Naive thymus-derived CD4-positive, alpha-beta T cell (primary cell): ENCODE measurements around the gene PLEKHA3. TPM values are rescaled to one million over a fixed set of nuclear protein-coding genes. Genes with fewer than 3 reads are reported as not detected.

ENCODE experiments used
- ATAC-seq: fragments of 150-1000 bp; cut with Tn5 transposase; 2 replicates; pipeline ENCODE4 v1.10.0; 2021; ENCODE audit warnings: mild to moderate bottlenecking, moderate library complexity
- CTCF ChIA-PET: fragments of 350-600 bp; sonication (Branson Sonifier 250); formaldehyde crosslinking; loops from one replicate; lab custom pipeline; 2021; ENCODE audit warnings: antibody characterized with exemption; lab: Charles Lee
- POLR2A ChIA-PET: fragments of 350-600 bp; sonication (Branson Sonifier 250); formaldehyde crosslinking; loops from one replicate; lab custom pipeline; 2021; ENCODE audit warnings: antibody characterized with exemption, inconsistent platforms; lab: Charles Lee
- DNase-seq, 9 donors: peaks; one replicate each; pipeline versions ENCODE4 v3.0.0 to v3.0.0-alpha.2; 2020 to 2022; ENCODE audit warnings: mixed read lengths in 1 of 9
- H3K27ac ChIP-seq: one replicate; pipeline ENCODE4 v1.7.0; 2013; ENCODE audit warnings: mild to moderate bottlenecking, low read depth, low read length, moderate library complexity
- H3K27me3 ChIP-seq, 2 donors: one replicate each; pipeline ENCODE4 v1.7.0; 2013; ENCODE audit warnings: low read length in 2 of 2, mild to moderate bottlenecking in 2 of 2, moderate library complexity in 2 of 2; ENCODE audit not compliant: control insufficient read depth in 2 of 2, insufficient read depth in 2 of 2
- H3K36me3 ChIP-seq, 3 experiments: 1 replicate in 2 of 3; 2 replicates in 1 of 3; pipeline ENCODE4 v1.7.0; 2013; ENCODE audit warnings: low read length in 3 of 3, mild to moderate bottlenecking in 3 of 3, moderate library complexity in 1 of 3; ENCODE audit not compliant: insufficient read depth in 3 of 3, control insufficient read depth in 2 of 3
- H3K4me1 ChIP-seq, 2 donors: one replicate each; pipeline ENCODE4 v1.7.0; 2013; ENCODE audit warnings: low read length in 2 of 2, mild to moderate bottlenecking in 2 of 2, moderate library complexity in 1 of 2; ENCODE audit not compliant: control insufficient read depth in 2 of 2, insufficient read depth in 2 of 2
- H3K4me3 ChIP-seq: 2 replicates; pipeline ENCODE4 v1.7.0; 2013; ENCODE audit warnings: mild to moderate bottlenecking, low read length
- H3K9me3 ChIP-seq, 3 experiments: 1 replicate in 2 of 3; 2 replicates in 1 of 3; pipeline ENCODE4 v1.7.0; 2013; ENCODE audit warnings: low read length in 3 of 3; ENCODE audit not compliant: control insufficient read depth in 2 of 3
- H3K27ac Mint-ChIP-seq, 9 donors: one replicate each; pipeline ENCODE4 v1.8.0; 2020 to 2022; ENCODE audit warnings: mixed read lengths in 9 of 9, mild to moderate bottlenecking in 8 of 9, moderate library complexity in 5 of 9, inconsistent platforms in 2 of 9
- H3K27me3 Mint-ChIP-seq, 5 donors: one replicate each; pipeline ENCODE4 v1.8.0; 2021 to 2022; ENCODE audit warnings: mixed read lengths in 5 of 5, mild to moderate bottlenecking in 1 of 5
- H3K36me3 Mint-ChIP-seq, 5 donors: one replicate each; pipeline ENCODE4 v1.8.0; 2020 to 2022; ENCODE audit warnings: mixed read lengths in 5 of 5, mild to moderate bottlenecking in 3 of 5, inconsistent platforms in 1 of 5
- H3K4me1 Mint-ChIP-seq, 7 donors: one replicate each; pipeline ENCODE4 v1.8.0; 2020 to 2022; ENCODE audit warnings: mixed read lengths in 7 of 7, mild to moderate bottlenecking in 3 of 7, inconsistent platforms in 1 of 7
- H3K4me3 Mint-ChIP-seq, 10 donors: one replicate each; pipeline ENCODE4 v1.8.0; 2020 to 2022; ENCODE audit warnings: mild to moderate bottlenecking in 10 of 10, mixed read lengths in 10 of 10, moderate library complexity in 6 of 10, inconsistent platforms in 2 of 10
- H3K9me3 Mint-ChIP-seq, 11 donors: one replicate each; pipeline ENCODE4 v1.8.0; 2020 to 2022; ENCODE audit warnings: mixed read lengths in 11 of 11, mild to moderate bottlenecking in 4 of 11, inconsistent platforms in 1 of 11, moderate library complexity in 1 of 11
- intact Hi-C, 2 donors: fragments of 100-400 bp; cut with micrococcal nuclease; formaldehyde crosslinking; loops; one replicate each; pipeline ENCODE4 v1.15.1; 2023
- polyA plus RNA-seq, 2 donors: library from polyadenylated mRNA; unstranded; fragments of 300-500 nt; fragmentation: Illumina TruSeq; gene quantifications; one replicate each; pipeline ENCODE4 v1.2.3, GENCODE V29; 2021
- total RNA-seq, 6 experiments: library from RNA in 5 of 6; stranded (reverse) in 5 of 6; gene quantifications; 1 replicate in 5 of 6; 2 replicates in 1 of 6; pipeline ENCODE4 v1.2.3 and lab custom pipeline; 2021 to 2026

PLEKHA3 gene
- total and polyA plus RNA-seq, 7 experiments from 2014 or later: 21.6 to 33.7 (median 26.4) TPM

DNA sequence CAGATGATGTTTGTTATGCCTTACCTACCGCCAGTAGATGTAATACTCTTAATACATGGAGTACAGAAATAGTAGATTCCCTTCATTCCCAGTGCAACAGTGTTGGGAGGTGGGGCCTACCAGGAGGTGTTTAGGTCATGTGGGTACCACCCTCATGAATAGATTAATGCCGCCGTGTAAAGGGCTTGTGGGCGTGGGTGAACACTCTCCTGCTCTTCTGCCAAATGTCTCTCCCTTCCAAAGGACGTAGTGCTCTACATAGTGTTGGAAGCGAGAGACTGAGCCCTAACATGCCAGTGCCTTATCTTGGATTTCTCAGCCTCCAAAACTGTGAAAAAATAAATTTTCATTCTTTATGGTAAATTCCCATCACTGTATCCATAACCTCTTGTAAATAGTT, 30.1 kb downstream of the PLEKHA3 start:
- H3K36me3 ChIP-seq: peaks cover 0 to 13% (median 0%) of the 10 kb centered on the region in 3 experiments
- H3K4me3 ChIP-seq: no peak overlapping the region
- Mint-ChIP-seq H3K36me3 (peaks cover 6 to 38% (median 20%) of the 10 kb centered on the region in 5 donors), H3K4me1 (peaks cover 0 to 40% (median 7%) of the 10 kb centered on the region in 7 donors), H3K9me3 (no peaks in the 10 kb centered on the region), H3K27me3 (no peaks in the 10 kb centered on the region), H3K4me3 (no peak overlapping the region), H3K27ac (no peak overlapping the region)
- ChIA-PET POLR2A (no interaction called here), CTCF (no interaction called here)
- no peaks in the 10 kb centered on the region for H3K27me3 ChIP-seq
- H3K9me3 ChIP-seq: no peaks in the 10 kb centered on the region
- DNase-seq: no peak
- intact Hi-C loops: no loop called here
- H3K27ac ChIP-seq: no peak overlapping the region
- ATAC-seq: no peak
- H3K4me1 ChIP-seq: no peaks in the 10 kb centered on the region

DNA sequence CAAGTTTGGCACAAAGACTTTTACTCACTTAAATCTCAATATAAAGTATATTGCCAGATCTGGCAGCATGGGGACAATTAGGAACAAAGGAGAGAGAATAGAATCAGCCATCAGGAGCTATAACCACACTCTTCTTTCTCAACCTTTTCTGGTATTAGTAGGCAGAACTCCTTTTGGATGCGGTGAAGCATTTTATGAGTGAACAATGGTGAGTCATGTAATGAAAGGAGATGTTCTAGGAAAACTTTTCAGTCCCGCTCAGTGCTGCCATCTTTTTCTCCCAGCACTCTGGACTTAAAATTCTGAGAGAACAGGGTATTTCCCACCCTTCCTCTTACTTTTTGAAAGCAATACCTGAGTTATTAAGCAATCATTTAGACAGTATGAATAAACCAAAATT, 32.2 kb downstream of the PLEKHA3 start:
- Histone ChIP-seq H3K27ac (no peak overlapping the region), H3K4me1 (no peaks in the 10 kb centered on the region), H3K9me3 (no peaks in the 10 kb centered on the region), H3K36me3 (peaks cover 0 to 13% (median 0%) of the 10 kb centered on the region in 3 experiments), H3K4me3 (no peak overlapping the region), H3K27me3 (no peaks in the 10 kb centered on the region)
- POLR2A ChIA-PET: no interaction called here
- no peak overlapping the region for H3K27ac Mint-ChIP-seq
- peaks cover 6 to 40% (median 17%) of the 10 kb centered on the region in 5 donors for H3K36me3 Mint-ChIP-seq
- no peaks in the 10 kb centered on the region for H3K27me3 Mint-ChIP-seq
- ATAC-seq (no peak), DNase-seq (no peak)
- no peak overlapping the region for H3K4me3 Mint-ChIP-seq
- H3K9me3 Mint-ChIP-seq: no peaks in the 10 kb centered on the region
- H3K4me1 Mint-ChIP-seq: peaks cover 0 to 34% (median 7%) of the 10 kb centered on the region in 7 donors
- CTCF ChIA-PET: no interaction called here
- intact Hi-C loops: no loop called here

DNA sequence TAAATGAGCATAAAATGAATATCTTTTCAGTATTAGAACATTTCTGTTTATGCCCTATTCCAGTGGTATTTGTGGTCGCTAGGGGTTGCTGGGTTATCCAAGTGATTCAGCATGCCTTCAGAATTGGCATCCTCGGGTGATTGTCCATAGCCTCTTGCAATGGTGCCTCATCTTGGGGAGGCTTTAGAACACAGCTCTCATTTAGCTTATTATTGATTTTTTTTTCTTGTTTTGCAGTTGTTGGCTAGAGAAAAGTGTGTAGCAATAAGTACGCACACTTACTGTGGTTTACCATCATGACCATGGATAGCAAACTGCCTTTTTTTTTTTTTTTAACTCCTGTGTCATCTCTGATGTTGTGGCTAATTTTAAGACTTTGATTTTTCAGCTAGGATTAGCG, 33.6 kb downstream of the PLEKHA3 start:
- POLR2A ChIA-PET: interaction anchor here (0.6 to 0.7 kb wide), 2 partner anchors 9 to 33 kb away, joined by 3 to 4 read pairs; no protein-coding TSS in a partner anchor
- Histone ChIP-seq H3K4me1 (no peaks in the 10 kb centered on the region), H3K9me3 (no peaks in the 10 kb centered on the region), H3K27me3 (no peaks in the 10 kb centered on the region), H3K36me3 (peaks cover 0 to 20% (median 0%) of the 10 kb centered on the region in 3 experiments), H3K27ac (no peak overlapping the region), H3K4me3 (no peak overlapping the region)
- no peak overlapping the region for H3K4me3 Mint-ChIP-seq
- intact Hi-C loops: no loop called here
- no peak for ATAC-seq
- no peaks in the 10 kb centered on the region for H3K9me3 Mint-ChIP-seq
- CTCF ChIA-PET: no interaction called here
- H3K36me3 Mint-ChIP-seq: peaks cover 6 to 48% (median 15%) of the 10 kb centered on the region in 5 donors
- DNase-seq: no peak
- peaks cover 0 to 24% (median 6%) of the 10 kb centered on the region in 7 donors for H3K4me1 Mint-ChIP-seq
- no peaks in the 10 kb centered on the region for H3K27me3 Mint-ChIP-seq
- H3K27ac Mint-ChIP-seq: no peak overlapping the region

DNA sequence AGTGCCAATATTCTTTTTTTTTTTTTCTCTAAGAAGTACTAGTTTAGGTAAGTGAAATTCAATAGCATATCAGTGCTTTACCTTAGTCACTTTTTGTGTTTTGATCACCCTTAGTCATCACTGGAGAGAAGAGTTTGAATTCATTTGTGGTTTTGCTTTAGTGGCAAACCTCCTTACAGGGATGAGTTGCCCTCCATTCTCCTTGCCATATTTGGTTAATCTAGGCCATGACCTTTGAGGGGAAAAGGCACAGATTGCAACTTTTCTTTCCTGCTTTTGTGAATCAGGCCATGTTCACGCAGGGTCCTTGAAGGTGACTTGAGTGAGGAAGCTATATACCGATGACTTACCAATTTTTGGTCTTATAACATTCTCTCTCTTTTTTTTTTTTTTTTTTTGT, 34.4 kb downstream of the PLEKHA3 start:
- peak in 1 of 9 donors; percentile 40 for DNase-seq
- Histone ChIP-seq H3K9me3 (no peaks in the 10 kb centered on the region), H3K27ac (no peak overlapping the region), H3K4me1 (no peaks in the 10 kb centered on the region), H3K4me3 (no peak overlapping the region), H3K27me3 (no peaks in the 10 kb centered on the region), H3K36me3 (peaks cover 0 to 20% (median 0%) of the 10 kb centered on the region in 3 experiments)
- ChIA-PET CTCF (no interaction called here), POLR2A (no interaction called here)
- Mint-ChIP-seq H3K27me3 (no peaks in the 10 kb centered on the region), H3K9me3 (no peaks in the 10 kb centered on the region), H3K4me1 (peaks cover 0 to 22% (median 6%) of the 10 kb centered on the region in 7 donors), H3K4me3 (no peak overlapping the region), H3K36me3 (peaks cover 6 to 45% (median 14%) of the 10 kb centered on the region in 5 donors), H3K27ac (peak overlapping the region in 2 of 9 donors; percentile 50 to 64)
- ATAC-seq: no peak
- intact Hi-C loops: no loop called here

DNA sequence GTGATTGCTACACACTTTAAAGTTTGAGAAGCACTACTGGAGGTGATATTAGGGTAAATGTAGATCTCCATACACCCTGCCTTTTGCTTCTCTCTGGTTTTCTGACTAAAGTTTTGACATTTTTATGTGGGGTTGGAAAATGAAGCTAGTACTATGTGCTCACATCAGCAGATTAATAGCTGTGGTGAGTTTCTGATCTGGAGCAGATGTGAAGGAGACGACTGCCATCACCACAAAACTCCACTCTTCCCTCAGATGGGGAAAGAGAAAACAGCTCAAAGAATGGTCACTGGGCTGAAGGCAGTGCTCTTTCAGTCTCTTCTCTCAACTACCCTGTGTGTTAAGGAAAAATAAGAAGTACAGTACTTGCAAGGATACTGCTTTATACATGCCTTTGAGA, 37.2 kb downstream of the PLEKHA3 start:
- Histone ChIP-seq H3K4me3 (no peak overlapping the region), H3K9me3 (no peaks in the 10 kb centered on the region), H3K36me3 (peaks cover 0 to 14% (median 0%) of the 10 kb centered on the region in 3 experiments), H3K4me1 (no peaks in the 10 kb centered on the region), H3K27me3 (no peaks in the 10 kb centered on the region), H3K27ac (no peak overlapping the region)
- peak overlapping the region in 1 of 9 donors; percentile 21 for H3K27ac Mint-ChIP-seq
- H3K4me1 Mint-ChIP-seq: peaks cover 0 to 34% (median 6%) of the 10 kb centered on the region in 7 donors
- ATAC-seq: no peak
- H3K27me3 Mint-ChIP-seq: no peaks in the 10 kb centered on the region
- DNase-seq: no peak
- H3K9me3 Mint-ChIP-seq: peaks cover 0 to 5% (median 0%) of the 10 kb centered on the region in 11 donors
- H3K36me3 Mint-ChIP-seq: peaks cover 3 to 40% (median 13%) of the 10 kb centered on the region in 5 donors
- no peak overlapping the region for H3K4me3 Mint-ChIP-seq
- intact Hi-C loops: no loop called here
- CTCF ChIA-PET: no interaction called here
- POLR2A ChIA-PET: interaction anchor here (1.1 kb wide), 1 partner anchor 11 kb away, joined by 3 read pairs; no protein-coding TSS in a partner anchor

DNA sequence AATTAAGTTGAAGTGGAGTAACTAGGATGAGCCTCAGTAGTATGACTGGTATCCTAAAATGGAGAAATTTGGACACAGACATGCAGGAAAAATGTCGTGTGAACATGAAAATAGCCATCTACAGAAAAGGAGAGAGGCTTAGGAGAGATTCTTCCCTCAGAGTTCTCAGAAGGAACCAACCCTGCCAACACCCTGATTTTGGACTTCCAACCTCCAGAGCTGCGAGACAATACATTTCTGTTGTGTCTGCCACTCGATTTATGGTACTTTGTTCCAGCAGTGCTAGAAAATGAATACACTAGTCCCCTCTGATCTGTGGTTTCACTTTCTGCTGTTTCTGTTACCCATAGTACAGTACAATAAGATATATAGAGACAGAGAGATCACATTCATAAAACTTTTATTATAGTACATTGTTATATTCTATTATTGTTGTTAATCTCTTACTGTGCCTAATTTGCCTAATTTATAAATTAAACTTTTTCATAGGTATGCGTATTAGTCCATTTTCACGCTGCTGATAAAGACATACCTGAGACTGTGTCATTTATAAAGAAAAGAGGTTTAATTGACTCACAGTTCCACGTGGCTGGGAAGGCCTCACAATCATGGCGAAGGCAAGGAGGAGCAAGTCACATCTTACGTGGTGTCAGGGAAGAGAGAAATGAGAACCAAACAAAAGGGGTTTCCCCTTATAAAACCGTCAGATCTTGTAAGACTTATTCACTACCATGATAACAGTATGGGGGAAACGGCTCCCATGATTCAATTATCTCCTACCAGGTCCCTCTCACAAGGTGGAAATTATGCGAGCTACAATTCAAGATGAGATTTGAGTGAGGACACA, 41.3 kb downstream of the PLEKHA3 start:
- peak overlapping the region in 6 of 9 donors; percentile 5 to 63 (median 34) for H3K27ac Mint-ChIP-seq
- POLR2A ChIA-PET: interaction anchor here (3.1 kb wide), 1 partner anchor 41 kb away, joined by 10 read pairs; the partner anchor contains the start of gene PLEKHA3
- no peak for DNase-seq

More for the DNA sequence above, 41.3 kb downstream of the PLEKHA3 start:
- Mint-ChIP-seq H3K9me3 (peaks cover 0 to 9% (median 0%) of the 10 kb centered on the region in 11 donors), H3K4me3 (peak overlapping the region in 6 of 10 donors; percentile 11 to 58 (median 31)), H3K4me1 (peaks cover 14 to 47% (median 22%) of the 10 kb centered on the region in 7 donors), H3K36me3 (peaks cover 0 to 30% (median 12%) of the 10 kb centered on the region in 5 donors), H3K27me3 (no peaks in the 10 kb centered on the region)
- intact Hi-C loops: loop anchor here (2.0 to 10.0 kb wide), 6 partner anchors 124 to 969 kb away; partner anchors contain the start of genes OSBPL6 (in 1 of the 2) and RBM45 (in 1 of the 2)
- CTCF ChIA-PET: no interaction called here
- no peak overlapping the region for H3K27ac ChIP-seq
- peaks cover 7 to 10% of the 10 kb centered on the region in 2 donors for H3K4me1 ChIP-seq
- H3K27me3 ChIP-seq: no peaks in the 10 kb centered on the region
- H3K36me3 ChIP-seq: peaks cover 0 to 11% (median 0%) of the 10 kb centered on the region in 3 experiments
- H3K9me3 ChIP-seq: no peaks in the 10 kb centered on the region
- ATAC-seq: no peak
- H3K4me3 ChIP-seq: no peak overlapping the region
